GM23338 (cell line): ENCODE measurements around the gene LRRC47. TPM values are rescaled to one million over a fixed set of nuclear protein-coding genes. Genes with fewer than 3 reads are reported as not detected.

ENCODE experiments used
- ATAC-seq: fragments of 200-7000 bp; cut with Tn5 transposase; 3 replicates; pipeline ENCODE4 v1.9.1; 2020
- DNase-seq: peaks from one replicate; pipeline ENCODE4 v3.0.0-alpha.2; 2015; ENCODE audit warnings: low spot score
- H2AFZ ChIP-seq: fragments of 200-600 bp; sonication (generic); 2 replicates; pipeline ENCODE4 v1.8.0; 2016; ENCODE audit warnings: antibody characterized with exemption, mild to moderate bottlenecking, moderate library complexity
- H3F3A ChIP-seq: fragments of 200-600 bp; sonication (generic); replicated peaks from 2 replicates; pipeline ENCODE4 v1.8.0; 2017; ENCODE audit warnings: antibody characterized with exemption, mixed run types, low read depth
- H3K27ac ChIP-seq: fragments of 200-600 bp; sonication (generic); 2 replicates; pipeline ENCODE4 v1.6.1; 2016; ENCODE audit warnings: low read depth
- H3K27me3 ChIP-seq: fragments of 200-600 bp; sonication (generic); 2 replicates; pipeline ENCODE4 v1.8.0; 2016; ENCODE audit warnings: mild to moderate bottlenecking, mixed run types, moderate library complexity; ENCODE audit not compliant: insufficient read depth
- H3K36me3 ChIP-seq: fragments of 200-600 bp; sonication (generic); 2 replicates; pipeline ENCODE4 v1.8.0; 2016; ENCODE audit warnings: mild to moderate bottlenecking; ENCODE audit not compliant: insufficient read depth
- H3K4me1 ChIP-seq: fragments of 200-600 bp; sonication (generic); 2 replicates; pipeline ENCODE4 v1.8.0; 2016; ENCODE audit warnings: mild to moderate bottlenecking, moderate library complexity; ENCODE audit not compliant: insufficient read depth
- H3K4me2 ChIP-seq: fragments of 200-600 bp; sonication (generic); 2 replicates; pipeline ENCODE4 v1.7.1; 2017; ENCODE audit warnings: mixed run types
- H3K4me3 ChIP-seq: fragments of 200-600 bp; sonication (generic); 2 replicates; pipeline ENCODE4 v1.6.1; 2016; ENCODE audit warnings: mixed run types
- H3K79me2 ChIP-seq: fragments of 200-600 bp; sonication (generic); replicated peaks from 2 replicates; pipeline ENCODE4 v1.8.0; 2017; ENCODE audit warnings: mild to moderate bottlenecking; ENCODE audit not compliant: insufficient read depth
- H3K9me2 ChIP-seq: fragments of 200-600 bp; sonication (generic); 2 replicates; pipeline ENCODE4 v1.8.0; 2017; ENCODE audit not compliant: insufficient read depth
- H4K20me1 ChIP-seq: fragments of 200-600 bp; sonication (generic); replicated peaks from 2 replicates; pipeline ENCODE4 v1.8.0; 2017; ENCODE audit warnings: mild to moderate bottlenecking; ENCODE audit not compliant: insufficient read depth
- H3K27ac Mint-ChIP-seq: 2 replicates; pipeline ENCODE4 v1.8.0; 2020; ENCODE audit warnings: inconsistent platforms, mild to moderate bottlenecking, moderate library complexity, mixed read lengths
- H3K27me3 Mint-ChIP-seq: 3 replicates; pipeline ENCODE4 v1.8.0; 2022; ENCODE audit warnings: low read depth, mild to moderate bottlenecking, moderate library complexity, mixed read lengths, inconsistent platforms; ENCODE audit not compliant: insufficient read depth, poor library complexity
- H3K36me3 Mint-ChIP-seq: 3 replicates; pipeline ENCODE4 v1.8.0; 2021; ENCODE audit warnings: low read depth, mild to moderate bottlenecking, inconsistent platforms, moderate library complexity, mixed read lengths
- H3K4me1 Mint-ChIP-seq: 3 replicates; pipeline ENCODE4 v1.8.0; 2020; ENCODE audit warnings: mild to moderate bottlenecking, inconsistent platforms, mixed read lengths
- H3K4me3 Mint-ChIP-seq: 3 replicates; pipeline ENCODE4 v1.8.0; 2021; ENCODE audit warnings: moderate library complexity, mild to moderate bottlenecking, inconsistent platforms, mixed read lengths
- H3K9me3 Mint-ChIP-seq: 3 replicates; pipeline ENCODE4 v1.8.0; 2020; ENCODE audit warnings: moderate library complexity, mild to moderate bottlenecking, inconsistent platforms, mixed read lengths
- CREB1 ChIP-seq: fragments of 250-450 bp; sonication (Bioruptor Pico); IDR thresholded peaks from 2 replicates; pipeline ENCODE4 v1.5.0; 2020; ENCODE audit warnings: low read depth, mild to moderate bottlenecking, moderate library complexity
- CTCF ChIP-seq, 2 experiments: fragments of 200-600 bp in 1 of 2; sonication (generic) in 1 of 2; conservative IDR thresholded peaks; 2 replicates each; pipeline versions ENCODE4 v1.5.1 to v1.6.1; 2016 to 2017; ENCODE audit warnings: antibody characterized with exemption in 2 of 2, low read depth in 2 of 2, mild to moderate bottlenecking in 2 of 2, moderate library complexity in 1 of 2
- EZH2 ChIP-seq: fragments of 200-600 bp; sonication (generic); IDR thresholded peaks from one replicate; pipeline ENCODE4 v1.8.0; 2017; ENCODE audit warnings: antibody characterized with exemption, mild to moderate bottlenecking, low read depth; ENCODE audit not compliant: unreplicated experiment
- EZH2phosphoT487 ChIP-seq: fragments of 200-600 bp; sonication (generic); IDR thresholded peaks from one replicate; pipeline ENCODE4 v1.8.1; 2018; ENCODE audit warnings: antibody characterized with exemption; ENCODE audit not compliant: unreplicated experiment
- JUNB ChIP-seq: IDR thresholded peaks from one replicate; pipeline ENCODE4 v1.6.1; 2016; ENCODE audit warnings: antibody characterized with exemption; ENCODE audit not compliant: unreplicated experiment
- NANOG ChIP-seq: IDR thresholded peaks from 2 replicates; pipeline ENCODE4 v1.6.1; 2016; ENCODE audit warnings: antibody characterized with exemption, borderline replicate concordance
- POLR2AphosphoS5 ChIP-seq: IDR thresholded peaks from 2 replicates; pipeline ENCODE4 v1.6.1; 2016; ENCODE audit warnings: antibody characterized with exemption, low read depth
- STAT1 ChIP-seq: IDR thresholded peaks from one replicate; pipeline ENCODE4 v1.6.1; 2016; ENCODE audit warnings: antibody characterized with exemption; ENCODE audit not compliant: unreplicated experiment
- ZNF114 ChIP-seq: fragments of 250-450 bp; sonication (Bioruptor Pico); IDR thresholded peaks from 2 replicates; pipeline ENCODE4 v1.5.0; 2020; ENCODE audit warnings: mild to moderate bottlenecking, moderate library complexity
- ZNF331 ChIP-seq: fragments of 250-450 bp; sonication (Bioruptor Pico); IDR thresholded peaks from 2 replicates; pipeline ENCODE4 v1.5.0; 2020; ENCODE audit warnings: low read depth, mild to moderate bottlenecking, moderate library complexity
- ZNF462 ChIP-seq: fragments of 250-450 bp; sonication (Bioruptor Pico); IDR thresholded peaks from 2 replicates; pipeline ENCODE4 v1.5.0; 2020; ENCODE audit warnings: mild to moderate bottlenecking, moderate library complexity
- polyA plus RNA-seq: library from polyadenylated mRNA; unstranded; fragments of >200 nt; fragmentation: Nextera tagmentation; extraction: Ambion mirVana; gene quantifications from 2 replicates; pipeline ENCODE4 v1.2.1, GENCODE V29; 2016
- total RNA-seq: library from RNA; depleted of rRNA; stranded (reverse); fragments of >200 nt; shearing (Covaris generic); gene quantifications from 2 replicates; pipeline ENCODE4 v1.2.3, GENCODE V29; 2014
- TF ChIP-seq, protein P1 (sequence below): IDR thresholded peaks from one replicate; pipeline ENCODE4 v1.6.1; 2018; ENCODE audit warnings: antibody characterized with exemption; ENCODE audit not compliant: unreplicated experiment
- TF ChIP-seq, protein P2 (sequence below): IDR thresholded peaks from 2 replicates; pipeline ENCODE4 v1.6.1; 2016; ENCODE audit warnings: antibody characterized with exemption

The LRRC47 gene
- total and polyA plus RNA-seq, 2 experiments from 2014 or later: 15.8 to 76.8 TPM

GRCh38 chr1:3733883-3734589 is 62.3 kb downstream of the LRRC47 start:
- H3K27me3 Mint-ChIP-seq: peaks cover 6% of the 10 kb centered on the region
- peaks cover 19% of the 10 kb centered on the region; the same call in 2 of the 3 replicates for H3K36me3 Mint-ChIP-seq
- Histone ChIP-seq H3K27me3 (no peaks in the 10 kb centered on the region), H4K20me1 (peaks cover 9% of the 10 kb centered on the region; the same call in 1 of the 2 replicates), H3K4me1 (peaks cover 12% of the 10 kb centered on the region; the same call in 1 of the 2 replicates), H3K36me3 (peaks cover 8% of the 10 kb centered on the region; the same call in 1 of the 2 replicates), H3K79me2 (no peaks in the 10 kb centered on the region), H3K9me2 (no peaks in the 10 kb centered on the region), H3K27ac (no peak overlapping the region), H3K4me2 (peak overlapping the region; percentile 82; the same call in 1 of the 2 replicates), H3F3A (0 out of 2 replicates have a peak, but pooled peaks cover 6% of the 10 kb centered on the region), H3K4me3 (no peak overlapping the region), H2AFZ (no peak overlapping the region)
- peaks cover 12% of the 10 kb centered on the region for H3K4me1 Mint-ChIP-seq
- TF ChIP-seq CREB1: no peak
- TF ChIP-seq, protein P1, sequence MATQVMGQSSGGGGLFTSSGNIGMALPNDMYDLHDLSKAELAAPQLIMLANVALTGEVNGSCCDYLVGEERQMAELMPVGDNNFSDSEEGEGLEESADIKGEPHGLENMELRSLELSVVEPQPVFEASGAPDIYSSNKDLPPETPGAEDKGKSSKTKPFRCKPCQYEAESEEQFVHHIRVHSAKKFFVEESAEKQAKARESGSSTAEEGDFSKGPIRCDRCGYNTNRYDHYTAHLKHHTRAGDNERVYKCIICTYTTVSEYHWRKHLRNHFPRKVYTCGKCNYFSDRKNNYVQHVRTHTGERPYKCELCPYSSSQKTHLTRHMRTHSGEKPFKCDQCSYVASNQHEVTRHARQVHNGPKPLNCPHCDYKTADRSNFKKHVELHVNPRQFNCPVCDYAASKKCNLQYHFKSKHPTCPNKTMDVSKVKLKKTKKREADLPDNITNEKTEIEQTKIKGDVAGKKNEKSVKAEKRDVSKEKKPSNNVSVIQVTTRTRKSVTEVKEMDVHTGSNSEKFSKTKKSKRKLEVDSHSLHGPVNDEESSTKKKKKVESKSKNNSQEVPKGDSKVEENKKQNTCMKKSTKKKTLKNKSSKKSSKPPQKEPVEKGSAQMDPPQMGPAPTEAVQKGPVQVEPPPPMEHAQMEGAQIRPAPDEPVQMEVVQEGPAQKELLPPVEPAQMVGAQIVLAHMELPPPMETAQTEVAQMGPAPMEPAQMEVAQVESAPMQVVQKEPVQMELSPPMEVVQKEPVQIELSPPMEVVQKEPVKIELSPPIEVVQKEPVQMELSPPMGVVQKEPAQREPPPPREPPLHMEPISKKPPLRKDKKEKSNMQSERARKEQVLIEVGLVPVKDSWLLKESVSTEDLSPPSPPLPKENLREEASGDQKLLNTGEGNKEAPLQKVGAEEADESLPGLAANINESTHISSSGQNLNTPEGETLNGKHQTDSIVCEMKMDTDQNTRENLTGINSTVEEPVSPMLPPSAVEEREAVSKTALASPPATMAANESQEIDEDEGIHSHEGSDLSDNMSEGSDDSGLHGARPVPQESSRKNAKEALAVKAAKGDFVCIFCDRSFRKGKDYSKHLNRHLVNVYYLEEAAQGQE: no peak
- no peak for TF ChIP-seq ZNF462 (CRISPR knock-in tag)
- no peak for TF ChIP-seq NANOG
- no peak for TF ChIP-seq JUNB
- no peak for TF ChIP-seq STAT1
- TF ChIP-seq, protein P2, sequence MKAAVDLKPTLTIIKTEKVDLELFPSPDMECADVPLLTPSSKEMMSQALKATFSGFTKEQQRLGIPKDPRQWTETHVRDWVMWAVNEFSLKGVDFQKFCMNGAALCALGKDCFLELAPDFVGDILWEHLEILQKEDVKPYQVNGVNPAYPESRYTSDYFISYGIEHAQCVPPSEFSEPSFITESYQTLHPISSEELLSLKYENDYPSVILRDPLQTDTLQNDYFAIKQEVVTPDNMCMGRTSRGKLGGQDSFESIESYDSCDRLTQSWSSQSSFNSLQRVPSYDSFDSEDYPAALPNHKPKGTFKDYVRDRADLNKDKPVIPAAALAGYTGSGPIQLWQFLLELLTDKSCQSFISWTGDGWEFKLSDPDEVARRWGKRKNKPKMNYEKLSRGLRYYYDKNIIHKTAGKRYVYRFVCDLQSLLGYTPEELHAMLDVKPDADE: no peak
- no peak for TF ChIP-seq EZH2
- no peak for TF ChIP-seq ZNF331 (CRISPR knock-in tag)
- no peak for TF ChIP-seq EZH2phosphoT487
- no peak for TF ChIP-seq POLR2AphosphoS5
- TF ChIP-seq CTCF (conservative IDR thresholded peaks at IDR 0.05; ENCODE audit: low read depth in 2 of 2): no peak
- TF ChIP-seq ZNF114: no peak
- 0 out of 3 replicates have a peak overlapping the region, but pooled peaks have one; percentile 65 for H3K4me3 Mint-ChIP-seq
- H3K27ac Mint-ChIP-seq: no peak overlapping the region
- H3K9me3 Mint-ChIP-seq: no peaks in the 10 kb centered on the region
- ATAC-seq (peak; percentile 13), DNase-seq (peak; percentile 52)
